CD8-positive, alpha-beta memory T cell (primary cell): Measurements from ENCODE around the gene DSCAML1. TPM values are rescaled to one million over a fixed set of nuclear protein-coding genes. Genes with fewer than 3 reads are reported as not detected.

Experiments used
- CTCF ChIA-PET: fragments of 350-600 bp; sonication (Branson Sonifier 250); formaldehyde crosslinking; loops from one replicate; lab custom pipeline; 2021; ENCODE audit warnings: antibody characterized with exemption; lab: Charles Lee
- POLR2A ChIA-PET: fragments of 350-600 bp; sonication (Branson Sonifier 250); formaldehyde crosslinking; loops from one replicate; lab custom pipeline; 2021; ENCODE audit warnings: antibody characterized with exemption; lab: Charles Lee
- DNase-seq, 5 donors: peaks; one replicate each; pipeline versions ENCODE4 v3.0.0 to v3.0.0-alpha.2; 2020 to 2022; ENCODE audit warnings: mixed read lengths in 1 of 5
- H3K27ac ChIP-seq: one replicate; pipeline ENCODE4 v1.7.0; 2013; ENCODE audit warnings: low read depth, mild to moderate bottlenecking, low read length, moderate library complexity
- H3K27me3 ChIP-seq: 2 replicates; pipeline ENCODE4 v1.7.0; 2013; ENCODE audit warnings: low read length, mild to moderate bottlenecking; ENCODE audit not compliant: insufficient read depth, poor library complexity, severe bottlenecking
- H3K36me3 ChIP-seq: 2 replicates; pipeline ENCODE4 v1.7.0; 2013; ENCODE audit warnings: mild to moderate bottlenecking, low read length, moderate library complexity; ENCODE audit not compliant: insufficient read depth
- H3K4me1 ChIP-seq: 2 replicates; pipeline ENCODE4 v1.7.0; 2013; ENCODE audit warnings: mild to moderate bottlenecking, low read length, moderate library complexity; ENCODE audit not compliant: insufficient read depth
- H3K4me3 ChIP-seq: 2 replicates; pipeline ENCODE4 v1.7.0; 2013; ENCODE audit warnings: mild to moderate bottlenecking, low read length
- H3K9me3 ChIP-seq: 2 replicates; pipeline ENCODE4 v1.7.0; 2013; ENCODE audit warnings: mild to moderate bottlenecking, low read length
- H3K27ac Mint-ChIP-seq, 8 donors: one replicate each; pipeline ENCODE4 v1.8.0; 2020 to 2021; ENCODE audit warnings: mixed read lengths in 8 of 8, mild to moderate bottlenecking in 6 of 8, inconsistent platforms in 3 of 8, moderate library complexity in 3 of 8
- H3K27me3 Mint-ChIP-seq, 2 donors: one replicate each; pipeline ENCODE4 v1.8.0; 2020 to 2021; ENCODE audit warnings: mixed read lengths in 2 of 2, mild to moderate bottlenecking in 1 of 2, moderate library complexity in 1 of 2
- H3K36me3 Mint-ChIP-seq, 3 donors: one replicate each; pipeline ENCODE4 v1.8.0; 2020 to 2021; ENCODE audit warnings: mixed read lengths in 3 of 3, inconsistent platforms in 1 of 3, mild to moderate bottlenecking in 1 of 3
- H3K4me1 Mint-ChIP-seq, 3 donors: one replicate each; pipeline ENCODE4 v1.8.0; 2020 to 2021; ENCODE audit warnings: mixed read lengths in 3 of 3, inconsistent platforms in 1 of 3, mild to moderate bottlenecking in 1 of 3
- H3K4me3 Mint-ChIP-seq, 7 donors: one replicate each; pipeline ENCODE4 v1.8.0; 2020 to 2021; ENCODE audit warnings: mixed read lengths in 7 of 7, mild to moderate bottlenecking in 6 of 7, moderate library complexity in 4 of 7, inconsistent platforms in 2 of 7
- H3K9me3 Mint-ChIP-seq, 5 donors: one replicate each; pipeline ENCODE4 v1.8.0; 2020 to 2022; ENCODE audit warnings: mixed read lengths in 5 of 5, mild to moderate bottlenecking in 3 of 5, moderate library complexity in 2 of 5, inconsistent platforms in 1 of 5
- polyA plus RNA-seq: library from polyadenylated mRNA; unstranded; fragments of 300-500 nt; fragmentation: Illumina TruSeq; gene quantifications from one replicate; pipeline ENCODE4 v1.2.3, GENCODE V29; 2021
- total RNA-seq, 2 experiments: library from RNA; stranded (reverse); gene quantifications; one replicate each; pipeline ENCODE4 v1.2.3, GENCODE V29; 2021

Gene DSCAML1
- total and polyA plus RNA-seq, 3 experiments from 2014 or later = 0.48 to 0.91 TPM; not detected in 1

GRCh38 chr11:117511931-117512539 lies 285.0 kb downstream of the DSCAML1 start:
- no peaks in the 10 kb centered on the region for H3K36me3 Mint-ChIP-seq
- no peaks in the 10 kb centered on the region for H3K4me1 Mint-ChIP-seq
- Histone ChIP-seq H3K27ac (no peak overlapping the region), H3K4me3 (no peak overlapping the region), H3K9me3 (no peaks in the 10 kb centered on the region), H3K27me3 (no peaks in the 10 kb centered on the region), H3K4me1 (no peaks in the 10 kb centered on the region), H3K36me3 (no peaks in the 10 kb centered on the region)
- CTCF ChIA-PET = no interaction called here
- no peak overlapping the region for H3K4me3 Mint-ChIP-seq
- no peaks in the 10 kb centered on the region for H3K9me3 Mint-ChIP-seq
- POLR2A ChIA-PET = no interaction called here
- no peak for DNase-seq
- H3K27me3 Mint-ChIP-seq = peaks cover 3 to 10% of the 10 kb centered on the region in 2 donors
- peak overlapping the region in 1 of 8 donors; percentile 27 for H3K27ac Mint-ChIP-seq

- Mint-ChIP-seq H3K36me3 (no peaks in the 10 kb centered on the region), H3K4me1 (no peaks in the 10 kb centered on the region), H3K4me3 (no peak overlapping the region), H3K27ac (peak overlapping the region in 1 of 8 donors; percentile 27), H3K9me3 (no peaks in the 10 kb centered on the region), H3K27me3 (peaks cover 3 to 10% of the 10 kb centered on the region in 2 donors)
- Histone ChIP-seq H3K27ac (no peak overlapping the region), H3K4me1 (no peaks in the 10 kb centered on the region), H3K36me3 (no peaks in the 10 kb centered on the region), H3K9me3 (no peaks in the 10 kb centered on the region), H3K4me3 (no peak overlapping the region), H3K27me3 (no peaks in the 10 kb centered on the region)
- CTCF ChIA-PET = no interaction called here
- DNase-seq = no peak
- POLR2A ChIA-PET = no interaction called here
Observed at GRCh38 chr11:117511483-117511930, 285.5 kb downstream of the DSCAML1 start.

DNA sequence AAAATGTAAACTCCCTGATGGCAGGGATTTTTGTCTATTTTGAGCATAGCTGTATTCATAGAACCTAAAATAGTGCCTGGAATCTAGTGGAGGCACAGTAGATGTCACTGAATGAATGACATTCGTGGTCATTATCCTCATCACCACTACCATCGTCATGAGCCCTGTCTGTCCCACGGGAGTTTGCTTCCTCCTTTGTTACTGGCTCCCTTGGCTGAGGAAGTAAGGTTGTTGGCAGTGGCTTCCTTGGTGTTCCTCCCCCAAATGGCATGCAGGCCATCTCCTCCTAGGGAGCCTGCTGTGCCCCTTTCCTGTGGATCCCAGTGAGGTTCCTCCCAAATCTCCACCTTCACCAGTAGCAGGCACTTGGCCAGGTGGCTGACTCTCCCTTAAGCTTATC lies 286.4 kb downstream of the DSCAML1 start:
- CTCF ChIA-PET = no interaction called here
- Mint-ChIP-seq H3K36me3 (no peaks in the 10 kb centered on the region), H3K4me1 (no peaks in the 10 kb centered on the region), H3K9me3 (no peaks in the 10 kb centered on the region), H3K27me3 (peaks cover 3 to 14% of the 10 kb centered on the region in 2 donors), H3K27ac (peak overlapping the region in 2 of 8 donors; percentile 18 to 23), H3K4me3 (no peak overlapping the region)
- Histone ChIP-seq H3K27me3 (no peaks in the 10 kb centered on the region), H3K36me3 (no peaks in the 10 kb centered on the region), H3K27ac (no peak overlapping the region), H3K4me1 (no peaks in the 10 kb centered on the region), H3K4me3 (no peak overlapping the region), H3K9me3 (no peaks in the 10 kb centered on the region)
- DNase-seq = no peak
- POLR2A ChIA-PET = no interaction called here

DNA sequence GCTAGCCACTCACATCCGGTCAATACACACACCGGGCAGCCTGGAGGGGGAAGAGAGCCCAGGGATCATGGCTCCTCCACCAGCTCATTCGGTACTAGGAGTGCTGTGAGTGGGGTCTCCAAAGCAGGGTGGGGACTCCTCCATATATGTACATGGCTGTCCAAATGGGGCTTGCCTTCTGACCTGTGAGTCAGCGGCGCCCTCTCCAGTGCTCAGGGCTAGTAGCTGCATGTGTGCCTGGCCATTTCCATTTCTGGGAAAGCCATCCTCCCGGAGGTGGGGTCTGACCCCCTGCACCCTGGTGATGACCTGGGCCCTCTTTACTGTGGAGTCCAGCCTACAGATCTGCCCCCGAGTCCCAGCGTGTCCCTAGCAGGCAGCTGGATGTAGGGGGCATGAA lies 287.5 kb downstream of the DSCAML1 start:
- Histone ChIP-seq H3K27me3 (no peaks in the 10 kb centered on the region), H3K9me3 (no peaks in the 10 kb centered on the region), H3K27ac (no peak overlapping the region), H3K36me3 (no peaks in the 10 kb centered on the region), H3K4me1 (no peaks in the 10 kb centered on the region), H3K4me3 (no peak overlapping the region)
- no peak overlapping the region for H3K27ac Mint-ChIP-seq
- peaks cover 3 to 11% of the 10 kb centered on the region in 2 donors for H3K27me3 Mint-ChIP-seq
- ChIA-PET POLR2A (no interaction called here), CTCF (no interaction called here)
- H3K36me3 Mint-ChIP-seq = no peaks in the 10 kb centered on the region
- no peak for DNase-seq
- no peaks in the 10 kb centered on the region for H3K4me1 Mint-ChIP-seq
- no peaks in the 10 kb centered on the region for H3K9me3 Mint-ChIP-seq
- H3K4me3 Mint-ChIP-seq = no peak overlapping the region

- H3K9me3 ChIP-seq = no peaks in the 10 kb centered on the region
- H3K36me3 Mint-ChIP-seq = no peaks in the 10 kb centered on the region
- no peak overlapping the region for H3K4me3 Mint-ChIP-seq
- no peak overlapping the region for H3K27ac ChIP-seq
- H3K9me3 Mint-ChIP-seq = no peaks in the 10 kb centered on the region
- ChIA-PET POLR2A (no interaction called here), CTCF (no interaction called here)
- no peak overlapping the region for H3K27ac Mint-ChIP-seq
- DNase-seq = no peak
- no peak overlapping the region for H3K4me3 ChIP-seq
- no peaks in the 10 kb centered on the region for H3K4me1 ChIP-seq
- no peaks in the 10 kb centered on the region for H3K27me3 ChIP-seq
- peaks cover 3 to 14% of the 10 kb centered on the region in 2 donors for H3K27me3 Mint-ChIP-seq
- H3K4me1 Mint-ChIP-seq = no peaks in the 10 kb centered on the region
- no peaks in the 10 kb centered on the region for H3K36me3 ChIP-seq
Observed at GRCh38 chr11:117506971-117507370, 290.0 kb downstream of the DSCAML1 start.

DNA sequence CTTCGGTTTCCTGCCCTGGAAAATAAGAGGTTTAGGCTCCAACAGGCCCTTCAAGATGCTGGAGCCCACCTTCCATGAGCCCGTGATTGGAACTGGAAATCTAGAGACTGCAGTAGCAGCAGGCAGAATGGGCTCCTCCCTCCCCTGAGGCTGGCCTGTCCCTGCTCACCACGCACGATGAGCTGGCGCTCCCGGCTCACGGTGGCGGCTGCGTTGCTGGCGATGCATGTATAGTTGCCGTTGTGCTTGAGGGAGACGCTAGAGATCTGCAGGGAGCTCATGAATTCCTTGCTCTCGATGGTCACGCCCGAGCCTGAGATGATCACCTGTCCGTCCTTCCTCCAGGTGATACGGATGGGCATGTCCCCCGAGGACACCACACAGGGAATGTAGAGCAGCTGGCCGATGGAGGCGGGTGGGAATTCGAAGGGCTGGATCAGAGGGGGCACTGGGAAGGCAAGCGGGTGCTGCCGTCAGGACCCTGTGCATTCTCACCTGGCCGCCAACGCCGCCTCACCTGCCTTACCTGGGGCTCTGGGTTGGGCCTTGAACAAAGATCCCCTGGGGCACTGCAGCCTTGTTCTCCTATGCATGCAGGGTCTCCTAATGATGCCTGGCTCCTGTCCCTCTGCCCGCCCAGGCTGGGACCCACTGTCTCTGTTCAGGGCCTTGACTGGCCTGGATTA lies 291.6 kb downstream of the DSCAML1 start:
- no peaks in the 10 kb centered on the region for H3K4me1 Mint-ChIP-seq
- H3K27ac Mint-ChIP-seq = no peak overlapping the region

DNA sequence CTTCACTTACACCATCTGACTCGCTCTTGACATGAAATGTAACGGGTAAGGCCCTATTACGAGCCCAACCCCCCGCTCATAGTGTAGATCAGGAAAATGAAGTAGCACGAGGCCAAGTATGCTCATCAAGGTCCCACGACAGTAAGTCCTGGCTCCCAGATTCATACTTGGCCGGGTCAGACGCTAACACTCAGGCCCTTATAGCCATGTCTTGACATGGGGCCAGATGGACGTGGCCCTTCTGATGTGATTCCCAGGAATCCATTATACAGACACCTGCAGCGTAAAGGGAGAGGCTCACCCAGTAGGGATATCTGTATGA lies 294.3 kb downstream of the DSCAML1 start:
- H3K36me3 ChIP-seq = no peaks in the 10 kb centered on the region
- Mint-ChIP-seq H3K9me3 (no peaks in the 10 kb centered on the region), H3K4me3 (no peak overlapping the region), H3K27me3 (peaks cover 0 to 10% of the 10 kb centered on the region in 2 donors), H3K27ac (no peak overlapping the region), H3K36me3 (no peaks in the 10 kb centered on the region), H3K4me1 (no peaks in the 10 kb centered on the region)
- POLR2A ChIA-PET = no interaction called here
- no peaks in the 10 kb centered on the region for H3K9me3 ChIP-seq
- no peaks in the 10 kb centered on the region for H3K4me1 ChIP-seq
- DNase-seq = no peak
- H3K27me3 ChIP-seq = no peaks in the 10 kb centered on the region
- H3K4me3 ChIP-seq = no peak overlapping the region
- CTCF ChIA-PET = no interaction called here
- no peak overlapping the region for H3K27ac ChIP-seq

More for the DNA sequence above, 291.6 kb downstream of the DSCAML1 start:
- Histone ChIP-seq H3K36me3 (no peaks in the 10 kb centered on the region), H3K4me3 (no peak overlapping the region), H3K27ac (no peak overlapping the region), H3K4me1 (no peaks in the 10 kb centered on the region), H3K27me3 (no peaks in the 10 kb centered on the region), H3K9me3 (no peaks in the 10 kb centered on the region)
- Mint-ChIP-seq H3K9me3 (no peaks in the 10 kb centered on the region), H3K36me3 (no peaks in the 10 kb centered on the region), H3K27me3 (peaks cover 1 to 14% of the 10 kb centered on the region in 2 donors), H3K4me3 (no peak overlapping the region)
- ChIA-PET POLR2A (no interaction called here), CTCF (no interaction called here)
- no peak for DNase-seq

DNA sequence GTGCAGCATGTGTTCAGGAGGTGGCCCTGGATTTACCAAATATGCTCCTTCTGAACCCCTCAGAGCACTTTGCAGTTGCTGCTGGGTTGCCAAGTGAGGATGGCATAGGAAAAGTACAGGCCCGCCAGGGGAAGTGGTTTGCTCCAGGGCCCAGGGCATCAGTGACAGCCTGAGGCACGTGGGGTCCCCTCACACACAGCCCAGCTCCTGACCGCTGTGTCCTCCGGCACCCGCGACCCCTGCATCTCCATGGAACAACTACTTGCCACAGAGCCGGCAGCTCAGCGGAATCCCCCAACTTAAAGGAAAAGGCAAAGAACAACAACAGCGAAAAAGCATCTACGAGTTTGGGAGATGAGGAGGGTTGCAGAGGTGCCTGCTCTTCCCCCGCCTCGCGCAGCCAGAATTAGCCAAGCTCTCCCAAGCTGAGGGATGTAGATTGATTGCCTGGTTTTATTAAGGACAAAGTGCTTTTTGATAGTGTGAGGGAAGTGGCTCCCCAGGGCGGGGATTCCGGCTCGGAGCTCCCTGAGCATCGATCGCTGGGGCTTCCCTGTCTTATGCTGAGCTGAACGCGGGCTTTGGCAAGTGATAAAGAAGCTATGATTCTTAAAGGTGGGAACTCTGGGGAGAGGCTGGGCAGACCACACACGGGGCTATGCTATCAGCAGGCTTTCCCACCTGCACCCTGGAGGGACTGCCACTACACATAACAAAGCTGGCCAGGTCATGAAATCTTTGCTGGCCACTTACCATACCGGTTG lies 294.8 kb downstream of the DSCAML1 start:
- H3K27ac Mint-ChIP-seq = no peak overlapping the region
- Histone ChIP-seq H3K36me3 (no peaks in the 10 kb centered on the region), H3K4me1 (no peaks in the 10 kb centered on the region), H3K27ac (no peak overlapping the region), H3K4me3 (no peak overlapping the region), H3K9me3 (no peaks in the 10 kb centered on the region), H3K27me3 (no peaks in the 10 kb centered on the region)
- H3K4me1 Mint-ChIP-seq = no peaks in the 10 kb centered on the region
- POLR2A ChIA-PET = no interaction called here
- peak overlapping the region in 1 of 7 donors; percentile 40 for H3K4me3 Mint-ChIP-seq
- no peaks in the 10 kb centered on the region for H3K9me3 Mint-ChIP-seq
- peaks cover 0 to 7% of the 10 kb centered on the region in 2 donors for H3K27me3 Mint-ChIP-seq
- H3K36me3 Mint-ChIP-seq = no peaks in the 10 kb centered on the region
- no peak for DNase-seq
- CTCF ChIA-PET = no interaction called here
